ENCODE results near the gene CSNK1G3.

GRCh38 chr5:123490974-123491373 lies 21.0 kb upstream of the CSNK1G3 start:
- TF ChIP-seq CTCF (IDR thresholded peaks at IDR 0.05): no peak
- TF ChIP-seq POLR2A (IDR thresholded peaks at IDR 0.05): no peak
